NT2/D1 (cell line): Measurements from ENCODE around the gene UBN2.
"Not testable (repeated sequence)": the region's sequence is repeated elsewhere in the genome, so short reads cannot be mapped to it uniquely, and the experiment has no call there.

Source experiments
- SUZ12 ChIP-seq: IDR thresholded peaks from 2 replicates; pipeline ENCODE4 v1.6.1; 2011; ENCODE audit not compliant: insufficient read length, insufficient read depth; ENCODE audit errors: extremely low read depth
- ZNF274 ChIP-seq: IDR thresholded peaks from 2 replicates; pipeline ENCODE4 v1.6.1; 2011; ENCODE audit warnings: mild to moderate bottlenecking, low read depth, low read length

DNA sequence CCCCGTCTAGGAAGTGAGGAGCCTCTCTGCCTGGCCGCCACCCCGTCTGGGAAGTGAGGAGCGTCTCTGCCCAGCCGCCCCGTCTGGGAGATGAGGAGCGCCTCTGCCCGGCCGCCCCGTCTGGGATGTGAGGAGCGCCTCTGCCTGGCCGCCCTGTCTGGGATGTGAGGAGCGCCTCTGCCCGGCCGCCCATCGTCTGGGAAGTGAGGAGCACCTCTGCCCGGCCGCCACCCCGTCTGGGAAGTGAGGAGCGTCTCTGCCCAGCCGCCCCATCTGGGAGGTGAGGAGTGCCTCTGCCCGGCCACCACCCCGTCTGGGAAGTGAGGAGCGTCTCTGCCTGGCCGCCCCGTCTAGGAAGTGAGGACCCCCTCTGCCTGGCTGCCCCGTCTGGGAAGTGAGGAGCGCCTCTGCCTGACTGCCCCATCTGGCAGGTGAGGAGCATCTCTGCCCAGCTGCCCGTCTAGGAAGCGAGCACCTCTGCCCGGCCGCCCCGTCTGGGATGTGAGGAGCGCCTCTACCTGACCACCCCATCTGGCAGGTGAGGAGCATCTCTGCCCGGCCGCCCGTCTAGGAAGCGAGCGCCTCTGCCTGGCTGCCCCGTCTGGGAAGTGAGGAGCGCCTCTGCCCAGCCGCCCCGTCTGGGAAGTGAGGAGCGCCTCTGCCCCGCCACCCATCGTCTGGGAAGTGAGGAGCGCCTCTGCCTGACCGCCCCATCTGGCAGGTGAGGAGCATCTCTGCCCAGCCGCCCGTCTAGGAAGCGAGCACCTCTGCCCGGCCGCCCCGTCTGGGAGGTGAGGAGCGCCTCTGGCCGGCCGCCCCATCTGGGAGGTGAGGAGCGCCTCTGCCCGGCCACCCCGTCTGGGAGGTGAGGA, 5.5 kb upstream of the UBN2 start:
- TF ChIP-seq ZNF274, SUZ12: not testable (repeated sequence)
